Measurements from ENCODE around the gene CCDC70. TPM values are rescaled to one million over a fixed set of nuclear protein-coding genes. Genes with fewer than 3 reads are reported as not detected.
"Not testable (repeated sequence)": the region's sequence is repeated elsewhere in the genome, so short reads cannot be mapped to it uniquely, and the experiment has no call there.

The CCDC70 gene
- total and polyA plus RNA-seq, 8 donors, result not detected

DNA sequence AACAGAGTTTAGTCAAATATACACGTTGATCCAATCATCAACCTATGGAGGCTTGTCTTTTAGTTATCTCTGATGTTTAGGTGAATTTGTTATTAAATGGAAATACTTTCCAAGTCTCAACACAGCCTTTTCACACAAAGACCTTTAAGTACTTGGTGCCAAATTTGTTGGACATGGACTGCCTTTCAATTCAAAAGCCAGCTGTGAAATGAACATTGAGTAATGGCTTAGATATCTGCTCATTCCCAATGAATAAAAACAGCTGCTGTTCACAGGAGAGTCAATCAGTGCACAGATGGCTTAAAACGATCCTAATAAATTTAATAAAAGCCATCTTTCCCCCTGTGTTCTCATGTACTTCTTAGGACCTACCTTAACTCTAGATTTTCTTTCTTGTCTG lies 37.9 kb upstream of the CCDC70 start:
- no peak for FAIRE-seq
- 55 to 69% methylated on average over 2 of the region's 2 CpGs for WGBS, 2 donors
- Histone ChIP-seq H3K4me3 (no peak overlapping the region), H3K9me3 (no peaks in the 10 kb centered on the region), H3K4me1 (no peaks in the 10 kb centered on the region), H3K27ac (no peak overlapping the region), H3K27me3 (no peaks in the 10 kb centered on the region), H3K36me3 (no peaks in the 10 kb centered on the region)
- TF ChIP-seq, protein P1, sequence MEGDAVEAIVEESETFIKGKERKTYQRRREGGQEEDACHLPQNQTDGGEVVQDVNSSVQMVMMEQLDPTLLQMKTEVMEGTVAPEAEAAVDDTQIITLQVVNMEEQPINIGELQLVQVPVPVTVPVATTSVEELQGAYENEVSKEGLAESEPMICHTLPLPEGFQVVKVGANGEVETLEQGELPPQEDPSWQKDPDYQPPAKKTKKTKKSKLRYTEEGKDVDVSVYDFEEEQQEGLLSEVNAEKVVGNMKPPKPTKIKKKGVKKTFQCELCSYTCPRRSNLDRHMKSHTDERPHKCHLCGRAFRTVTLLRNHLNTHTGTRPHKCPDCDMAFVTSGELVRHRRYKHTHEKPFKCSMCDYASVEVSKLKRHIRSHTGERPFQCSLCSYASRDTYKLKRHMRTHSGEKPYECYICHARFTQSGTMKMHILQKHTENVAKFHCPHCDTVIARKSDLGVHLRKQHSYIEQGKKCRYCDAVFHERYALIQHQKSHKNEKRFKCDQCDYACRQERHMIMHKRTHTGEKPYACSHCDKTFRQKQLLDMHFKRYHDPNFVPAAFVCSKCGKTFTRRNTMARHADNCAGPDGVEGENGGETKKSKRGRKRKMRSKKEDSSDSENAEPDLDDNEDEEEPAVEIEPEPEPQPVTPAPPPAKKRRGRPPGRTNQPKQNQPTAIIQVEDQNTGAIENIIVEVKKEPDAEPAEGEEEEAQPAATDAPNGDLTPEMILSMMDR (IDR thresholded peaks at IDR 0.05), result no peak
- DNase-seq, result no peak
- ATAC-seq, result no peak
- intact Hi-C loops (cut with DNase I), result no loop called here

GRCh38 chr13:51824712-51825111 lies 37.1 kb upstream of the CCDC70 start:
- ATAC-seq; FAIRE-seq; H3K9me3 ChIP-seq; H3K4me3 ChIP-seq; DNase-seq; H3K27ac ChIP-seq; intact Hi-C loops (cut with DNase I); H3K36me3 ChIP-seq; H3K27me3 ChIP-seq; H3K4me1 ChIP-seq: not testable (repeated sequence)
- 86% methylated on average over 11 of the region's 11 CpGs for WGBS, 2 donors

- TF ChIP-seq, protein P1 (IDR thresholded peaks at IDR 0.05), result no peak
- intact Hi-C loops (cut with DNase I), result no loop called here
- no peaks in the 10 kb centered on the region for H3K27me3 ChIP-seq
- peak in 1 of 4 donors; percentile 41 for ATAC-seq
- H3K4me3 ChIP-seq, result no peak overlapping the region
- H3K36me3 ChIP-seq, result no peaks in the 10 kb centered on the region
- no peak overlapping the region for H3K27ac ChIP-seq
- no peak for FAIRE-seq
- no peaks in the 10 kb centered on the region for H3K4me1 ChIP-seq
- 87 to 88% methylated on average over 2 of the region's 2 CpGs for WGBS, 2 donors
- H3K9me3 ChIP-seq, result no peaks in the 10 kb centered on the region
- no peak for DNase-seq
Observed at GRCh38 chr13:51825165-51825592, 36.6 kb upstream of the CCDC70 start.

GRCh38 chr13:51825681-51826254 lies 36.0 kb upstream of the CCDC70 start:
- DNase-seq (no peak), FAIRE-seq (no peak), ATAC-seq (no peak)
- no peak overlapping the region for H3K27ac ChIP-seq
- no peaks in the 10 kb centered on the region for H3K36me3 ChIP-seq
- intact Hi-C loops (cut with DNase I), result no loop called here
- H3K4me1 ChIP-seq, result no peaks in the 10 kb centered on the region
- 89 to 91% methylated on average over 10 of the region's 10 CpGs for WGBS, 2 donors
- no peaks in the 10 kb centered on the region for H3K9me3 ChIP-seq
- no peak overlapping the region for H3K4me3 ChIP-seq
- H3K27me3 ChIP-seq, result no peaks in the 10 kb centered on the region
- TF ChIP-seq, protein P1 (IDR thresholded peaks at IDR 0.05), result no peak

DNA sequence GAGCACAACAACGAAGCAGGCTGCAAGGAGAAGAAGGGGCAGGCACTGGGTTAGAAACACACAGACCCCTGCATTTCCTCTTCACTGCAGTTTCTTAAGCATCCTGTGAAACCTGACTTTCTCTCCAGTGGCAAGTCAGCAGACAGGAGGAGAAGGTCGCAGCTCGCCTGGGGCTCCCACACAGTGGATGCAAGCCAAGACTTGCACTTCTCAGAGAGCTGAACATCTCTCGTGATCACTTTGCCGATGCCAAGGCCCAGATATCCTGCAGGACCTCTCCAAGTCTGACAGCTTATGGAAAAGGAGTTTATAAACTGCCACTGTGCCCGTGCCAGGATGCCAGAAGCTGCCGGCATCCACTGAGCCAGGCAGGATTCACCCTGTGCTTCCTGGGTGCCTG lies 35.2 kb upstream of the CCDC70 start:
- no peaks in the 10 kb centered on the region for H3K36me3 ChIP-seq
- no peak for FAIRE-seq
- H3K27ac ChIP-seq, result no peak overlapping the region
- no peaks in the 10 kb centered on the region for H3K4me1 ChIP-seq
- no peak for ATAC-seq
- TF ChIP-seq, protein P1 (IDR thresholded peaks at IDR 0.05), result no peak
- no peaks in the 10 kb centered on the region for H3K27me3 ChIP-seq
- intact Hi-C loops (cut with DNase I), result no loop called here
- WGBS, 2 donors, result 72 to 82% methylated on average over 7 of the region's 7 CpGs
- no peak overlapping the region for H3K4me3 ChIP-seq
- no peaks in the 10 kb centered on the region for H3K9me3 ChIP-seq
- DNase-seq, result no peak
